ENCODE data around the gene KIF1A. TPM values are rescaled to one million over a fixed set of nuclear protein-coding genes. Genes with fewer than 3 reads are reported as not detected.

KIF1A gene
- total RNA-seq, 1 experiment from 2014 or later, result not detected

GRCh38 chr2:240716130-240716798 is 103.8 kb downstream of the KIF1A start:
- Histone ChIP-seq H2AFZ (no peak overlapping the region), H3K4me3 (no peak overlapping the region), H3K79me2 (ENCODE audit: low read depth) (no peaks in the 10 kb centered on the region), H3K27me3 (ENCODE audit: insufficient read depth, low read depth) (peaks cover 100% of the 10 kb centered on the region), H3F3A (ENCODE audit: insufficient read depth, low read depth) (no peaks in the 10 kb centered on the region), H4K20me1 (ENCODE audit: insufficient read depth) (peaks cover 2% of the 10 kb centered on the region; the same call in 1 of the 2 replicates), H3K4me1 (replicated peaks; ENCODE audit: insufficient read depth) (no peaks in the 10 kb centered on the region), H3K27ac (no peak overlapping the region), H3K4me2 (no peak overlapping the region), H3K9me3 (ENCODE audit: insufficient read depth, low read depth) (no peaks in the 10 kb centered on the region), H3K36me3 (ENCODE audit: low read depth) (no peaks in the 10 kb centered on the region), H3K9me2 (ENCODE audit: insufficient read depth) (no peaks in the 10 kb centered on the region)
- TF ChIP-seq CTCF (conservative IDR thresholded peaks at IDR 0.05) (no peak), EZH2 (IDR thresholded peaks at IDR 0.05; ENCODE audit: low read depth) (no peak)
- CTCF ChIA-PET, result no interaction called here
- DNase-seq, result no peak
- POLR2A ChIA-PET (ENCODE audit: unreplicated experiment), result no interaction called here
- no TSS peak for BruUV-seq (replicated peaks)
- intact Hi-C loops (cut with micrococcal nuclease; ENCODE audit: unreplicated experiment), result no loop called here

DNA sequence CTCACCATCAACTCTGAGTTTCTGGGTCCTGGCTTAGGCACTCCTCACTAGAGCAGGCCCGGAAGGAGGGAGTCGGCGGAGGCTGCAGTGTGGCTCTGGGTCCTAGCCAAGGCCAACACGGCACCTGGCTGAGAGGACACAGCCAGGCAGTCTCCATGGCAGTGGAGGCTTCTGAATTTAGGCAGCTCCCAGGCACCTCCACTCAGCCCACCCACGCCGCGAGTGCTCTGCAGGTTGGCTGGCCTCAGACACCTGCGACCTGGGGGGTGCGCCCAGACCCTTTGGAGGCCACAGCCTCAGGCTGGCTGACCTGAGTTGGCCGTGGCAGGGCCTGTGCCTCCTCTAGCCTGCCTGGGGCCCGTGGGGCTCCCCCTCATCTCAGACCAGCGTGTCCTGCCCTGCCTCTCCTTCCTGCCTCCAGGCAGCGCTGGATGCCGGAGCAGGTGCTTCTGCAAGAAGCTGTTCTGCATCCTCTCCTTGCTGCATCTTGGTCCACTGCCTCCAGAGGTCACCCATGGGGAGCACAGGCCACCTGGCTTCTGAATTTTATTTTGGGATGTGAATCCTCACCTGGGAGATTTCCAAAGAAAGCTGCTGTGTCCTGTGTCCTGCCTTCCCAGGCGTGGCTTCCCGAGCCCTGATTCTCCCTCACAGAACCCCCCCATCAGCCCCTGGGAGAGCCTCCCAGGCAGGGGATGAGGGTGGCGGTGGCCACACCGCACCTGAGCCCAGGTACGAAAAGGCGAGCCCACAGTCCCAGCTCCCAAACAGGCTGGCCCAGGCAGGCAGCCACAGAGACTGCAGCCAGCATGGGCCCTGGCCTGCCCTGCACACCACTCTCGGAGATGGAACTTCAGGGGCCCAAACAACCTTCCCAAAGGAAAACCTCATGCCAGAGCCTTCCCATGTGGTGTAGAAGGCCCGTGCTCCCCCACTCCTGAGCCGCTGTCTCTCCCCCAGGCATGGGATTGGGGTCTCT is 105.0 kb downstream of the KIF1A start:
- intact Hi-C loops (cut with micrococcal nuclease; ENCODE audit: unreplicated experiment), result no loop called here
- ChIA-PET CTCF (no interaction called here), POLR2A (ENCODE audit: unreplicated experiment) (interaction anchor here (0.6 kb wide), 2 partner anchors 90 to 229 kb away, joined by 3 to 16 read pairs; no protein-coding TSS in a partner anchor)
- Histone ChIP-seq H3K27me3 (ENCODE audit: insufficient read depth, low read depth) (peaks cover 98% of the 10 kb centered on the region), H3K4me2 (no peak overlapping the region), H3F3A (ENCODE audit: insufficient read depth, low read depth) (no peaks in the 10 kb centered on the region), H3K4me3 (no peak overlapping the region), H4K20me1 (ENCODE audit: insufficient read depth) (peaks cover 2% of the 10 kb centered on the region; the same call in 1 of the 2 replicates), H3K36me3 (ENCODE audit: low read depth) (no peaks in the 10 kb centered on the region), H3K9me3 (ENCODE audit: insufficient read depth, low read depth) (no peaks in the 10 kb centered on the region), H3K9me2 (ENCODE audit: insufficient read depth) (no peaks in the 10 kb centered on the region), H3K27ac (no peak overlapping the region), H2AFZ (no peak overlapping the region), H3K4me1 (replicated peaks; ENCODE audit: insufficient read depth) (no peaks in the 10 kb centered on the region), H3K79me2 (ENCODE audit: low read depth) (no peaks in the 10 kb centered on the region)
- DNase-seq, result no peak
- TF ChIP-seq EZH2 (IDR thresholded peaks at IDR 0.05; ENCODE audit: low read depth), result no peak
- no peak; the same call in 1 of the 2 replicates for TF ChIP-seq CTCF (conservative IDR thresholded peaks at IDR 0.05)
- no TSS peak for BruUV-seq (replicated peaks)

- Histone ChIP-seq H3K9me2 (ENCODE audit: insufficient read depth) (no peaks in the 10 kb centered on the region), H3K4me2 (no peak overlapping the region), H3K27me3 (ENCODE audit: insufficient read depth, low read depth) (peaks cover 98% of the 10 kb centered on the region), H3K36me3 (ENCODE audit: low read depth) (no peaks in the 10 kb centered on the region), H3F3A (ENCODE audit: insufficient read depth, low read depth) (no peaks in the 10 kb centered on the region), H3K79me2 (ENCODE audit: low read depth) (no peaks in the 10 kb centered on the region), H3K27ac (no peak overlapping the region), H3K9me3 (ENCODE audit: insufficient read depth, low read depth) (no peaks in the 10 kb centered on the region), H3K4me3 (no peak overlapping the region), H4K20me1 (ENCODE audit: insufficient read depth) (peaks cover 2% of the 10 kb centered on the region), H3K4me1 (replicated peaks; ENCODE audit: insufficient read depth) (no peaks in the 10 kb centered on the region), H2AFZ (no peak overlapping the region)
- POLR2A ChIA-PET (ENCODE audit: unreplicated experiment), result interaction anchor here (0.5 to 0.6 kb wide), 3 partner anchors 91 to 230 kb away, joined by 3 to 16 read pairs (median 8); no protein-coding TSS in a partner anchor
- intact Hi-C loops (cut with micrococcal nuclease; ENCODE audit: unreplicated experiment), result no loop called here
- CTCF ChIA-PET, result no interaction called here
- no TSS peak for BruUV-seq (replicated peaks)
- no peak for DNase-seq
- TF ChIP-seq EZH2 (IDR thresholded peaks at IDR 0.05; ENCODE audit: low read depth) (no peak), CTCF (conservative IDR thresholded peaks at IDR 0.05) (no peak)
Observed at GRCh38 chr2:240713928-240714746, 105.9 kb downstream of the KIF1A start.
